ENCODE results near the gene CHRNG. TPM values are rescaled to one million over a fixed set of nuclear protein-coding genes. Genes with fewer than 3 reads are reported as not detected.
"Not testable (repeated sequence)": the region's sequence is repeated elsewhere in the genome, so short reads cannot be mapped to it uniquely, and the experiment has no call there.

CHRNG gene
- total RNA-seq, 1 experiment from 2014 or later, result 36.6 TPM

- DNase-seq, result no peak
- Histone ChIP-seq H3K4me3 (no peak overlapping the region), H3K27me3 (no peaks in the 10 kb centered on the region), H3K9me3 (replicated peaks) (no peaks in the 10 kb centered on the region), H3K27ac (no peak overlapping the region), H3K36me3 (peaks cover 2% of the 10 kb centered on the region; the same call in 1 of the 2 replicates), H3K4me1 (peaks cover 13% of the 10 kb centered on the region)
Measured at GRCh38 chr2:232528746-232529460, 10.6 kb upstream of the CHRNG start.

GRCh38 chr2:232529806-232530547 lies 9.5 kb upstream of the CHRNG start:
- Histone ChIP-seq H3K4me3 (no peak overlapping the region), H3K27ac (no peak overlapping the region), H3K4me1 (peaks cover 13% of the 10 kb centered on the region), H3K9me3 (replicated peaks) (no peaks in the 10 kb centered on the region), H3K36me3 (peaks cover 12% of the 10 kb centered on the region; the same call in 1 of the 2 replicates), H3K27me3 (no peaks in the 10 kb centered on the region)
- DNase-seq, result no peak

GRCh38 chr2:232530626-232531260 lies 8.7 kb upstream of the CHRNG start:
- Histone ChIP-seq H3K27ac (no peak overlapping the region), H3K36me3 (peaks cover 19% of the 10 kb centered on the region; the same call in 1 of the 2 replicates), H3K4me1 (peaks cover 7% of the 10 kb centered on the region; the same call in 1 of the 2 replicates), H3K9me3 (replicated peaks) (no peaks in the 10 kb centered on the region), H3K27me3 (no peaks in the 10 kb centered on the region), H3K4me3 (no peak overlapping the region)
- DNase-seq, result no peak

GRCh38 chr2:232532419-232532818 lies 7.1 kb upstream of the CHRNG start:
- H3K27ac ChIP-seq, result no peak overlapping the region
- peaks cover 6% of the 10 kb centered on the region for H3K4me1 ChIP-seq
- no peaks in the 10 kb centered on the region for H3K9me3 ChIP-seq (replicated peaks)
- no peak for DNase-seq
- no peaks in the 10 kb centered on the region for H3K27me3 ChIP-seq
- H3K36me3 ChIP-seq, result peaks cover 25% of the 10 kb centered on the region; the same call in 1 of the 2 replicates
- no peak overlapping the region for H3K4me3 ChIP-seq

GRCh38 chr2:232532821-232533220 lies 6.7 kb upstream of the CHRNG start:
- not testable (repeated sequence) for H3K9me3 ChIP-seq (replicated peaks); H3K4me3 ChIP-seq; H3K27ac ChIP-seq; DNase-seq; H3K27me3 ChIP-seq; H3K4me1 ChIP-seq
- H3K36me3 ChIP-seq, result peaks cover 25% of the 10 kb centered on the region; the same call in 1 of the 2 replicates

GRCh38 chr2:232533944-232534710 lies 5.4 kb upstream of the CHRNG start:
- DNase-seq, result no peak
- H3K27ac ChIP-seq, result no peak overlapping the region

GRCh38 chr2:232534940-232535651 lies 4.4 kb upstream of the CHRNG start:
- DNase-seq, result no peak
- no peak overlapping the region for H3K27ac ChIP-seq
- H3K4me3 ChIP-seq, result no peak overlapping the region
- H3K4me1 ChIP-seq, result peaks cover 23% of the 10 kb centered on the region
- no peaks in the 10 kb centered on the region for H3K9me3 ChIP-seq (replicated peaks)
- no peaks in the 10 kb centered on the region for H3K27me3 ChIP-seq
- peaks cover 25% of the 10 kb centered on the region; the same call in 1 of the 2 replicates for H3K36me3 ChIP-seq

More at GRCh38 chr2:232533944-232534710, 5.4 kb upstream of the CHRNG start:
- H3K36me3 ChIP-seq, result peaks cover 25% of the 10 kb centered on the region; the same call in 1 of the 2 replicates
- H3K9me3 ChIP-seq (replicated peaks), result no peaks in the 10 kb centered on the region
- peaks cover 22% of the 10 kb centered on the region for H3K4me1 ChIP-seq
- no peaks in the 10 kb centered on the region for H3K27me3 ChIP-seq
- no peak overlapping the region for H3K4me3 ChIP-seq

- Histone ChIP-seq H3K4me3 (no peak overlapping the region), H3K27me3 (no peaks in the 10 kb centered on the region), H3K9me3 (replicated peaks) (no peaks in the 10 kb centered on the region), H3K36me3 (peaks cover 25% of the 10 kb centered on the region; the same call in 1 of the 2 replicates), H3K4me1 (peaks cover 23% of the 10 kb centered on the region), H3K27ac (no peak overlapping the region)
- no peak for DNase-seq
Measured at GRCh38 chr2:232535761-232536530, 3.5 kb upstream of the CHRNG start.

- Histone ChIP-seq H3K36me3 (peaks cover 30% of the 10 kb centered on the region), H3K4me3 (no peak overlapping the region), H3K27me3 (no peaks in the 10 kb centered on the region), H3K9me3 (replicated peaks) (no peaks in the 10 kb centered on the region), H3K4me1 (peaks cover 23% of the 10 kb centered on the region), H3K27ac (peak overlapping the region; percentile 1; the same call in 1 of the 2 replicates)
- DNase-seq, result peak in 1 of 2 experiments; percentile 61
Measured at GRCh38 chr2:232537079-232537478, 2.4 kb upstream of the CHRNG start.

GRCh38 chr2:232537499-232537898 lies 2.0 kb upstream of the CHRNG start:
- peak overlapping the region; percentile 1; the same call in 1 of the 2 replicates for H3K27ac ChIP-seq
- H3K4me1 ChIP-seq, result peaks cover 23% of the 10 kb centered on the region
- H3K4me3 ChIP-seq, result no peak overlapping the region
- H3K9me3 ChIP-seq (replicated peaks), result no peaks in the 10 kb centered on the region
- H3K36me3 ChIP-seq, result peaks cover 32% of the 10 kb centered on the region
- DNase-seq, result peak in 1 of 2 experiments; percentile 59
- H3K27me3 ChIP-seq, result no peaks in the 10 kb centered on the region

- H3K9me3 ChIP-seq (replicated peaks), result no peaks in the 10 kb centered on the region
- peak overlapping the region; percentile 92 for H3K27ac ChIP-seq
- H3K4me1 ChIP-seq, result peaks cover 23% of the 10 kb centered on the region
- peak; percentile 63 to 73 for DNase-seq
- H3K36me3 ChIP-seq, result peaks cover 42% of the 10 kb centered on the region
- no peaks in the 10 kb centered on the region for H3K27me3 ChIP-seq
- peak overlapping the region; percentile 65 for H3K4me3 ChIP-seq
Measured at GRCh38 chr2:232538671-232539070, 821 bp upstream of the CHRNG start.

- peak in 1 of 2 experiments; percentile 44 for DNase-seq
- peak overlapping the region; percentile 65 for H3K4me3 ChIP-seq
- H3K27ac ChIP-seq, result peak overlapping the region; percentile 92
- peaks cover 40% of the 10 kb centered on the region for H3K36me3 ChIP-seq
- no peaks in the 10 kb centered on the region for H3K27me3 ChIP-seq
- peaks cover 23% of the 10 kb centered on the region for H3K4me1 ChIP-seq
- no peaks in the 10 kb centered on the region for H3K9me3 ChIP-seq (replicated peaks)
Measured at GRCh38 chr2:232540441-232541041, 1.0 kb downstream of the CHRNG start.
